ENCODE measurements around the gene MRPS26. TPM values are rescaled to one million over a fixed set of nuclear protein-coding genes. Genes with fewer than 3 reads are reported as not detected.

Gene MRPS26
- total RNA-seq (2022; extraction: Qiagen RNA extraction; ENCODE audit: low read depth), result 89.5 to 167 TPM (median 155 TPM) in 5 replicates

GRCh38 chr20:3045816-3046676 is at the start of gene MRPS26:
Gene MRPS26 (plus strand): TSS chr20:3046052. CDS start chr20:3046069, 17 bp downstream.

GRCh38 chr20:3043322-3043721 is 2.5 kb upstream of the MRPS26 start, which contains the start of gene GNRH2:
Gene GNRH2 (plus strand): TSS chr20:3043622. CDS start chr20:3044415, 793 bp downstream.

GRCh38 chr20:3071610-3072529 is 26.0 kb downstream of the MRPS26 start, which contains the start of gene OXT:
Gene OXT (plus strand): TSS chr20:3071620. CDS start chr20:3071656, 36 bp downstream.

GRCh38 chr20:3084283-3084985 is 38.6 kb downstream of the MRPS26 start, which contains the start of gene AVP:
Gene AVP (minus strand): TSS chr20:3084724. CDS start chr20:3084674, 50 bp downstream.

Other genes with a start within 250 kb of the MRPS26 start
- not detected in 5 replicates for gene CPXM1, start 245.4 kb upstream of the MRPS26 start, total RNA-seq (2022; extraction: Qiagen RNA extraction; ENCODE audit: low read depth)
- gene C20orf141, start 231.1 kb upstream of the MRPS26 start, total RNA-seq (2022; extraction: Qiagen RNA extraction; ENCODE audit: low read depth), result 0.36 TPM in 1 of 5 replicates, not detected in the others
- gene TMEM239, start 229.7 kb upstream of the MRPS26 start, total RNA-seq (2022; extraction: Qiagen RNA extraction; ENCODE audit: low read depth), result not detected in 5 replicates
- 14.1 to 32.5 TPM (median 29.0 TPM) in 5 replicates for gene PCED1A, start 205.4 kb upstream of the MRPS26 start, total RNA-seq (2022; extraction: Qiagen RNA extraction; ENCODE audit: low read depth)
- 19.3 to 40.0 TPM (median 32.3 TPM) in 5 replicates for gene VPS16, start 205.3 kb upstream of the MRPS26 start, total RNA-seq (2022; extraction: Qiagen RNA extraction; ENCODE audit: low read depth)
- gene PTPRA, start 172.6 kb upstream of the MRPS26 start, total RNA-seq (2022; extraction: Qiagen RNA extraction; ENCODE audit: low read depth), result 31.9 to 43.1 TPM (median 39.8 TPM) in 5 replicates
- 0.36 to 0.47 TPM in 2 of 5 replicates, not detected in the others for gene GNRH2, start 2.4 kb upstream of the MRPS26 start, total RNA-seq (2022; extraction: Qiagen RNA extraction; ENCODE audit: low read depth)
- gene OXT, start 25.6 kb downstream of the MRPS26 start, total RNA-seq (2022; extraction: Qiagen RNA extraction; ENCODE audit: low read depth), result not detected in 5 replicates
- gene AVP, start 38.7 kb downstream of the MRPS26 start, total RNA-seq (2022; extraction: Qiagen RNA extraction; ENCODE audit: low read depth), result not detected in 5 replicates
- 43.3 to 49.5 TPM (median 45.9 TPM) in 5 replicates for gene FASTKD5, start 113.8 kb downstream of the MRPS26 start, total RNA-seq (2022; extraction: Qiagen RNA extraction; ENCODE audit: low read depth)
- 3.7 to 5.3 TPM (median 4.4 TPM) in 5 replicates for gene UBOX5, start 113.8 kb downstream of the MRPS26 start, total RNA-seq (2022; extraction: Qiagen RNA extraction; ENCODE audit: low read depth)
- 2.5 to 5.2 TPM (median 4.0 TPM) in 5 replicates for gene LZTS3, start 127.5 kb downstream of the MRPS26 start, total RNA-seq (2022; extraction: Qiagen RNA extraction; ENCODE audit: low read depth)
- gene DDRGK1, start 158.6 kb downstream of the MRPS26 start, total RNA-seq (2022; extraction: Qiagen RNA extraction; ENCODE audit: low read depth), result 68.6 to 110 TPM (median 100.0 TPM) in 5 replicates
- 108 to 135 TPM (median 124 TPM) in 5 replicates for gene ITPA, start 163.4 kb downstream of the MRPS26 start, total RNA-seq (2022; extraction: Qiagen RNA extraction; ENCODE audit: low read depth)
- 3.6 to 9.5 TPM (median 6.9 TPM) in 5 replicates for gene SLC4A11, start 193.1 kb downstream of the MRPS26 start, total RNA-seq (2022; extraction: Qiagen RNA extraction; ENCODE audit: low read depth)